OCI-LY3 (cell line): ENCODE results near the gene LHFPL4.

Source experiments
- EZH2phosphoT487 ChIP-seq: fragments of 200-600 bp; shearing (Covaris generic); IDR thresholded peaks from 2 replicates; pipeline ENCODE4 v1.6.1; 2018; ENCODE audit warnings: antibody characterized with exemption, mixed run types, low read depth
- TF ChIP-seq, protein P1 (sequence below): fragments of 200-600, 300-600 bp; sonication (generic); IDR thresholded peaks from 2 replicates; pipeline ENCODE4 v1.5.1; 2014; ENCODE audit warnings: antibody characterized with exemption, low read length, low read depth

DNA sequence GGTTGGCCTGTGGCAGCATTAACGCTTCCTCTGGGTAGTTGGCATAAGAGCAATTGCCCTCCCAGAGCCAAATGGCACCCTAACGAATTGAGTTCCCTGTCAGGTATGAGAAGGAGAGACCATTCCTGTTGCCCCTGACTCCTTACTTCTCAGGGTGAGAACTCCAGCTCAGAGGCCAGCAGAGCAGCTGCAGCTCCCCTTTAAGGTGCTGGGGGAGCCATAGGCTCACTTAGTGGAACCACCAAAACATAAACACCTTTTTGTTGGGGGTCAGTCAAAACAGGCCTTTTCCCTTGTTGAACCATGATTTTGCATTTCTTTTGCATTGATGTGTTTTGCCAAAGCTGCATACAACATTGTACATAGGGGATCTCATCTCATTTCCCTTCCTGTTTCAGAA is 28.1 kb upstream of the LHFPL4 start:
- no peak for TF ChIP-seq EZH2phosphoT487
- TF ChIP-seq, protein P1, sequence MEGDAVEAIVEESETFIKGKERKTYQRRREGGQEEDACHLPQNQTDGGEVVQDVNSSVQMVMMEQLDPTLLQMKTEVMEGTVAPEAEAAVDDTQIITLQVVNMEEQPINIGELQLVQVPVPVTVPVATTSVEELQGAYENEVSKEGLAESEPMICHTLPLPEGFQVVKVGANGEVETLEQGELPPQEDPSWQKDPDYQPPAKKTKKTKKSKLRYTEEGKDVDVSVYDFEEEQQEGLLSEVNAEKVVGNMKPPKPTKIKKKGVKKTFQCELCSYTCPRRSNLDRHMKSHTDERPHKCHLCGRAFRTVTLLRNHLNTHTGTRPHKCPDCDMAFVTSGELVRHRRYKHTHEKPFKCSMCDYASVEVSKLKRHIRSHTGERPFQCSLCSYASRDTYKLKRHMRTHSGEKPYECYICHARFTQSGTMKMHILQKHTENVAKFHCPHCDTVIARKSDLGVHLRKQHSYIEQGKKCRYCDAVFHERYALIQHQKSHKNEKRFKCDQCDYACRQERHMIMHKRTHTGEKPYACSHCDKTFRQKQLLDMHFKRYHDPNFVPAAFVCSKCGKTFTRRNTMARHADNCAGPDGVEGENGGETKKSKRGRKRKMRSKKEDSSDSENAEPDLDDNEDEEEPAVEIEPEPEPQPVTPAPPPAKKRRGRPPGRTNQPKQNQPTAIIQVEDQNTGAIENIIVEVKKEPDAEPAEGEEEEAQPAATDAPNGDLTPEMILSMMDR = no peak
